IPS-NIHi7 (cell line): ENCODE measurements around the gene RHBDL1.
"Not testable (repeated sequence)": the region's sequence is repeated elsewhere in the genome, so short reads cannot be mapped to it uniquely, and the experiment has no call there.

Experiments
- DNase-seq: peaks from one replicate; pipeline ENCODE4 v3.0.0; 2012; ENCODE audit warnings: mixed read lengths; ENCODE audit errors: extremely low spot score

RHBDL1 gene

DNA sequence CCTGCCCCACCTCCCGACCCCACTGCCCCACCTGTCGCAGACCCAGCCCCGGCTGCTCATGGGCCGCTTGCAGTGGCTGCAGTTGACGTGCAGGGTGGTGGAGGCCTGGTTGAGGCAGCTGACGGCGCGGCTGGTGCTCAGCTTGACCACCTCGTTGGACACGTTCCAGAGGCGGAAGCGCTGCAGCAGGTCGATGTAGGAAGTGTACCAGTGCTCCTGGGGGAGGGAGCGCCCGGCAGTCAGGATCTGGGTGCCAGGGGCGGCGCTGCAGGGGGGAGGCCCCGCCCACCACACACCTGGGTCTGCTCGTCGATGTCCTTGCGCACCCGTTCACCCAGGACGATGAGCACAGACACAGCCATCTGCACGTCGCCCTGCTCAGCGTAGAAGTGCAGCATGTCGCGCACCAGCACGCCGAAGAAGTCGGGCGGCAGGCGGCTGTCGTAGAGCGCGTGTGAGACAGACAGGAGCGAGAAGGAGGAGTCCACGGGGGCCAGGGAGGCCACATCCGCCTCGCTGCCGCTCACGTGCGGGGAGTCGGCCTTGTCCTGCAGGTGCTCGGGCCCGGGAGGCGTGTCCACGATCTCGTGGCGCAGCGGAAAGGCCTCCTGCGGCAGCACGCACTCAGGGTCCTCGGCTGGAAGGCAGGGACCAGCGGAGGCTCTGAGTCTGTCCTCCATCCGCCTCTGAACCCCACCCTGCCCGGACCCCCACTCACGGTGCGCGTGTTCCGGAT lies 9.7 kb downstream of the RHBDL1 start:
- DNase-seq: no peak

DNA sequence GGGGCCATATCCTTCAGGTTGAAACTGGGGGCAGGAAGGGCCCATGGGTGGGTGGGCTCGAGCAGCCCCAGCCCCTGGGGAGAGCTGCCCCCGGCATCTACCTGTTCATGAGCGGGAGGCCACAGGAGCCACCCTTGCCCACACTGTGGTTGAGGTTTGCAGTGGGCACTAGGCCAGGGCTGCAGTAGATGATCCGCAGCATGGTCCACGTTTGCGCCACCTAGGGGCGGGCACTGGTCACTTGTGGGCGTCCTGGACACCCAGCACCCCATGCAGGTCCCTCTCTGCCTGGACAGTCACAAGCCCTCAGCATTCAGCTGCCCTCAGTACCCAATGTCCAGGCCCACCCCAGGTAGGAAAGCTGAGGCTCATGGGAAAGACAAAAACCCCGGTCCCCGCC lies 10.5 kb downstream of the RHBDL1 start:
- no peak for DNase-seq

DNA sequence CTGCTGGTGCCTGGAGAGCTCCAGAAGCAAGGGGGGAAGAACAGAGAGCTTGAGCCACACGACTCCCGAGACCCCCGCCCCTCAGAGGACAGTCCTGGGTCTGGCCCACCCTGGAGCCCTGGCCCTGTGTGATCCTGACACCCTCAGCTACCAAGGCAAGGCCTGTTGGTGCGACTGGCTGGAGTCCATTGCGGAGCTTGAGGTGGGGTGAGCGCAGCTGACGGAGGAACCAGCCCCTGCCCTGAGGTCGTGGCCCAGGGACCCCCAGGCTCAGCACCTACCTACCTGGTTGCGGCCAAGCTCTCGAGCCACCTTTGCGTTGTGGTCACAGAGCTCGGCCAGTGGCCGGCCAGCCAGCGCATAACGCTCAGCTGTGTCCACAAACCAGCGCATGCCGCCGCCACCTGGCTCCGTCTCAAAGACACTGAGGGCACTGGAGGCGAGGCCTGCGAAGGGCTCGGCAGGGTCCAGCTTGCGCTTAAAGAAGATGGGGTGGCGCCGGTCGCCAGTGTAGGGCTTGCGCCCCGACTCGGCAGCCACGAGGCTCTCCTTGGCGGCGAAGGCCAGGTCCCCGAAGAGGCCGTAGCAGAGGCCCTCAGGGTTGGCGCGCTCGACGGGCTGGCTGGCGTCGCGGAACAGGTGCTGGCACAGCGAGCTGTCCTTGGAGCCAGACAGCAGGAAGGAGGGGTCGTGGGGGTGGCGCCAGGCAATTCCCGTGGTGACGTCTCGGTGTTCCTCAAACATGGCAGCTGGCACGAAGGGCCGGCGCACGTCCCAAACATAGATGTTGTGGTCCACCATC lies 11.2 kb downstream of the RHBDL1 start:
- DNase-seq: no peak

DNA sequence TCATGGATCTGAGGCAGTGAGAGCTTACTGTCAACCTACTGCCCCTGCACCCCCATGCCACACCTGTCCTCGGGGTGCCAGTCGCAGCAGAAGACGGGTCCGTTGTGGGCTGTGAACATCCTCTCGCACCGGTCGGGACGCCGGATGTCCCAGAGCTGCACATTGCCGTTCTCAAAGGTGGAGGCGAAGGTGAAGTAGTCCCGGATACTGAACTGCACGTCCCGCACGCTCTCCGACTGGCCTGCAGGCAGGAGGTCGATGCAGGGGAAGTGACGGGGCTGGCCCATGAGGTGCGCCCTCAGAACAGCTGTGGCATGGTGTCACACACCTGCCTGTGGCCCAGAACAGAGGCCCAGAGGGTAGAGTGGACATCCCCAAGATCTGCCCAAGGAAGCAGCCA lies 12.0 kb downstream of the RHBDL1 start:
- DNase-seq: no peak

DNA sequence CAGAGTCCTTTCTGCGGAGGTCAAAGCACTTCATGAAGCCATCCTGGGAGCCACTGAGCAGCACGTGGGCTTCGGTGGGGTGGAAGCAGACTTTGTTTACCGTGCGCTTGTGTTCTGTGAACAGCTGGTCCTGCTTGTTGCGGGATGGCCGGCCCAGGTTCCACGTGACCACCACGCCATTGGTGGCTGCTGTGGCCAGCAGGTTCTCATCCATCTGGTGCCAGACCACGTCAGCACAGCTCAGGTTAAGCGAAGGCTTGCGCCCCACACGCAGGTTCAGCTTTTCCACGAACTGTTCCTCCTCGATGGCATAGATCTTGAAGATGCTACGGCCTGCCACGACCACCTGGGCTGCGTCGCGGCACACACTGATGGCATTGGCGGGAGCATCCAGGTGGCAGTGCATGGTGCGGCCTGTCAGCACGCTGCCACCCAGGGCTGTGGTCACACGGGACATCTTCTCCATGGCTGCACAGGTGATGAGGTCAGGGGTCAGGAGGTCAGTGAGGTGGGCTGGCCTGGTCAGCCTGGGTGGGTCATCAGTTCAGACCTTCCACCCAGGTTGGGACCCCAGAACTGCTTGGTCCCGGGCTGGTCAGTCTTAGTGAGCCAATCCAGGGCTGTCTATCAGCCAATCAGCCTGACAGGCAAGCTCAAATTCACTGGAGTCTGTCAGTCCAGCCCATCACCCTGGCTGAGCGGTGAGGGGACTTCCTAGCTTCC lies 13.9 kb downstream of the RHBDL1 start:
- DNase-seq: no peak

DNA sequence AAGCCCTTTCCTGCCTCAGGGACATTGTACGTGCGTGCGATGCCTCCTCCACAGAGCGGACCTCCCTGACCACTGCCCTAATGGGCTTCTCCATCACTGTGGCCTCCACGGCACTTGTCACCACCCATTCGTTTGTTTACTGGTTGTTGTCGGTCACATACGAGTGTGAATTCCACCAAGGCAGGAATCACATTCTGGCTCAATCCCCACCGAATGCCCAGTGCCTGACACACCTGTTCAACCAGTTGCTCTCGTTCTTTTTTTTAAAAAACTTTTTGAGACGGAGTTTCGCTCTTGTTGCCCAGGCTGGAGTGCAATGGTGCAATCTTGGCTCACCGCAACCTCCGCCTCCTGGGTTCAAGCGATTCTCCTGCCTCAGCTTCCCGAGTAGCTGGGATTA lies 15.8 kb downstream of the RHBDL1 start:
- DNase-seq: not testable (repeated sequence)

DNA sequence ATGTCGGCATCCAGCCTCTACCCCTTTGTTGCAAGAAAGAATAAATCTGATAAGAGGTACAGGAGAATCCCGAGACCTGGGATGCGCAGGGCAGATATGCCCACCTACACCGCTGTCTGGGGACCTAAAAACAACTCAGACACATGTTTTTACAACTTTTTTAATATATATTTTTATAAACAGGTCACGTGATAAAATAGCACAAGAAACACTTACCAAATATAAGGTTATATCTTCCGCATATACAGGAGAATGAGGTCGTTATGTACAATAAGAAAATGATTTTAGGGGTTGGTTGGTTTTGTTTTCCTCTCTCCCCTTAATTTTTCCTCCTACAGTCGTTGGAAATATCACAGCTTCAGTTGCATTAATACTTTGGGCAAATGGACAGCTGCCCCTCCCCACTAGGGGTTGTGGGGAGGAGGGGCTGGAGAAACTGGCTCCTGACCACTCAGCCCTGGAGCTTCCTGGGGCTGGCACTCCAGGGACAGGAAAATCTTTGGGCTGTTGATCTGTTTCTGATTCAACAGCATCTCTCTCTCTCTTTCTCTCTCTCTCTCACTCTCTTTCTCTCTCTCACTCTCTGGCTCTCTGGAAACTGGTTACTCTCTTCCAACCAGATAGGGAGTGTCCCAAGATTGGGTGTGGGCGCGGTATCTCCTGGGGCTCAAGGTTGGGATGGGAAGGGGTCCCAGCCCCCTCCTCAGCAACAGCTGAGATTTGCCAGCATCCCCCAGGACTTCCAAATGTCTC lies 17.1 kb downstream of the RHBDL1 start:
- DNase-seq: no peak

DNA sequence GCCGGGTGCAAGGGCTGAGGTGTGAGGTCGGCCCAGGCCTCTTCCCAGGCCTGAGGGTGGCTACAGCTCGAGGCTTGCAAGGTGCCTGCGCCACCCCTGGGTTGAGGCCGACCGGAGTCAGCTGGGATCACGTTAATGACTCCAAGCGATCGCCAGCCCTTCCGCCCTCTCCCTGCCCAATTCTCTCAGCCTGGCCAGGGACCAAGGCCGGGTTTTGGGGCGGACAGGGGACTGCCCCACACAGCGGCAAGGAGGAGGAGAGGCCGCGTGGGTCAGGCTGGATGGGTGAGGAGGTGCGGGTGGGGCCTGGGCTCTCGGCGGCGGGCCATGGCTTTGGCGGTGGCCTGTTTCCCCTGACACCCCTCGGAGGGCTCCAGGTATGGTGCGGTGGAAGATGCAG lies 17.9 kb downstream of the RHBDL1 start:
- no peak for DNase-seq

DNA sequence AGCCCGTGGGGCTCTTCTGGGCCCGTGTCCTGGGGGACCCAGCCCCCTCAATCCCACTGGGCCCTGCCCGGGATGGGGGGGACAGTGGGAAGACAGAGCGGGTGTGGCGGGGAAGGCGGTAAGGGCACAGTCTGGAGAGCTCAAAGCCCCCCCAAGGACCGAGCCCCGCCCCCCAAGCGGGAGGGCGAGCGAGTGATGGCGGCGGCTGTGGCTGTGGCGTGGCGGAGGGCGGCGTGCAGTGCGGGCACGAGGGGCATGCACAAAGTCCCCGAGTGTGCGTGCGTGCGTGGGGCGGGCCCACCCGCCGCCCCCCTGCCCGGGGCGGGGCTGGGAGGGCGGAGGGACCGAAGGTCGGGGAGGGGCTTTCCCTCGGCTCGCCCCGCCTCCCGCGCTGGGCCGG lies 18.3 kb downstream of the RHBDL1 start:
- no peak for DNase-seq

DNA sequence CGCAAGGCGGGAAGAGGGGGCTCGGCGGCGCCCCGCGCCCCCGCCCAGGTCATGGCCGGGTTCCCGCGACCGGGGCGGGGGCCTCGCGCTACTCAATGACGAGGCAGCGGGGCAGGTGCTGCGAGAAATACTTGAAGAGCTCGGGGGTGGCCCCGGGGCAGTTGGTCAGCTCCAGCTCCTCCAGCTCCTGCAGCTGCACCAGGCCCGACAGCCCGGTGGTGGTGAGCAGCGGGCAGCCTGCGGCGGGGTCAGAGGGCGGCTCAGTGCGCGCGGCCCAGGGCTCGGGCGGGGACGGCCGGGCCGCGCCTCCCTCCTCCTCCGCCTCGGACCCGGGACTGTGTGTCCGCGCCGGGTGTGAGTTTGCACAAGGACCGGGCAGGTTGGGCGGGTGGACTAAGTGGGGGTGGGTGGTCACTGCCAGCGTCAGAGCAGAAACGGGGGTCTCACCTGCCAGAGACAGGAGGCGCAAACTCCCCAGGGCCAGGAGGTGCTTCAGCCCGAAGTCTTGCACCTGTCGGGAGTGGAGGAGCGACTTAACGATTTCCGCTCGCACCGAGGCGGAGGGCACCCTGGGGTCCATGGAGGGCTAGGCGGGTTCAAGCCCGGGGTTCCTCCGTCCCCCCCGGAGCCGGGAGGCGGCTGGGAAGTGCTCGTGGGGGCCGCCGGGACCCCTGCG lies 18.9 kb downstream of the RHBDL1 start:
- no peak for DNase-seq

DNA sequence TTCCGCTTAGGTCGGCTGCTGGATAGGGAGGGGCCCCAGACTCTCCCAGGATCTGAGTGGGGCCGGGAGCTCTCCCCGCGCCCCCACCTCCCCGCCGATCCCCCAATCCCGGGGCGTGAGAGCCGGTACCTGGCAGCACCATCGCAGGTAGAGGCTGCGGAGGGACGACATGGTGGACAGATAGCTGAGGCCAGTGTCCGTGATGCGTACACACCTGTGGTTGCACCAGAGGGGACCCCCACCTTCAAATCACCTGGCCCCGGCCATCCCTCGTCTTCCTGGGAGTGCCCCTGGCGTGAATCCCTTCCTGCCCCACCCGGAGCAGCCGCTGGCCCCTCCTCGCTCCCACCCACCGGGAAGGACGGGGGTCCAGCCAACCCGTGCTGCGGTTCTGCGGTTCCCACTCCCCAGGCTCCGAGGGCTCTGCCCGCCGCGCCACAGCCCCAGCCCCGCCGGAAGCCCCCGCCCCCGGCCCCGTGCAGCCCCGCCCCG lies 19.4 kb downstream of the RHBDL1 start:
- DNase-seq: peak; percentile 77

DNA sequence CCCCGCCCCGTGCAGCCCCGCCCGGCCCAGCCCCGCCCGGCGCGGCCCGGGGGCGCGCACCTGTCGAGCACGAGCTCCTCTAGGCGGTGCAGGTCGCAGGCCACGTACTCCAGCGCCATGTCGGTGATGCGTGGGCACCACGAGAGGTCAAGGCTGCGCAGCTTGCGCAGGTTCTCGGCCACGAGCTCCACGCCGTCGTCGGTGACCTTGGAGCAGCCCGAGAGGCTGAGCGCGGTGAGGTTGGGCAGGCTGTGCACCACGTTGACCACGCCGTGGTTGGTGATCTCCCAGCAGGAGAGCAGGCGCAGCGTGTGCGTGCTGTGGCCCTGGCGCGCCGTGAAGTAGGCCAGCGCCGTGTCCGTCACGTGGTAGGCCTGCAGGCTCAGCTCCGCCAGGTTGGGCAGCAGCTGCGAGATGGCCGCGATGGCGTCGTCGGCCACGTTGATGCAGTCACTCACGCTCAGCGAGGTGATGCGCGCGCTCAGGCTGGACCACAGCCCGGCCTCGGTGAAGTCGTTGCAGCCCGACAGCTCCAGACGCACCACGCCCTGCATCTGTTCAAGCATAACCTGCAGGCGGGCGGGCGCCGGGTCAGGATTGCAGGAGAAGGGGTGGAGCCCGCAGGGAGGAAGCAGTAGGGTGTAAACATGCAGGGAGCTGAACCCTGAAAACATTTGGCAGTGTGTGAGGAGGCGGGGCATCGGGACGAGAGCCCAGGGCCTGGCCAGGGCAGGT lies 20.1 kb downstream of the RHBDL1 start:
- no peak for DNase-seq

DNA sequence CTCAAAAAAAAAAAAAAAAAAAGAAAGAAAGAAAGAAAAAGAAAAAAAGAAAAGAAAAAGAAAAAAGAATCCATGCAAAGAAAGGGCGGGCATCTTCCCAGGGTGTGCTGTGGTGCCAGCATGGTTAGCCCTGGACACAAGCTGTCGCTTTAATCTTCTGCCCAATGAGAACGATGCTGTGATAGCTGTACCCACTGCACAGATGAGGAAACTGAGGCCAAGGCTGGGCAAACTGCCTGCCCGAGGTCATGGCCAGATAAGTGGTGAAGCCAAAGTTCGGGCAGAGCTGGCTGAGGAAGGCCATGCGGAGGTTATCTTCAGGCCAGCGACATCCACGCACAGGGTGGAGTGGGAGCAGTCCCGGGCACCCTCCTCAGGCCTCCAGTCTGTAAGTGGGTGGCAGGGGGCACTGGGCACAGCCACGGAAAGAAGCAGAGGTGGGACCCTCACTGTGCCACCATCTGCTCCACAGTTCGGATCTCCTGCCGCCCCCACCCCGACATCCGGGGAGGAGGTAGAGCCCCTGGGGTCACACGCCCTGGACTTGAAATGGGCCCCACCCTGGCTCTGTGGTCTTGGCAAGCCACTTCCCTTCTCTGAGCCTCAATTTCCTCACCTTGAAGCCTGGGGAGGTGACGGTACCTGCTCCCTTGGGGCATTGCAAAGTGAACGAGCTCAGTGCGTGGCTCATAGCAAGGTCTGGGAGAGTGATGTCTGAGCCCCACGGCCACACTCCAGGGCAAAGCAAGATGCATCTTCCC lies 23.6 kb downstream of the RHBDL1 start:
- DNase-seq: no peak

DNA sequence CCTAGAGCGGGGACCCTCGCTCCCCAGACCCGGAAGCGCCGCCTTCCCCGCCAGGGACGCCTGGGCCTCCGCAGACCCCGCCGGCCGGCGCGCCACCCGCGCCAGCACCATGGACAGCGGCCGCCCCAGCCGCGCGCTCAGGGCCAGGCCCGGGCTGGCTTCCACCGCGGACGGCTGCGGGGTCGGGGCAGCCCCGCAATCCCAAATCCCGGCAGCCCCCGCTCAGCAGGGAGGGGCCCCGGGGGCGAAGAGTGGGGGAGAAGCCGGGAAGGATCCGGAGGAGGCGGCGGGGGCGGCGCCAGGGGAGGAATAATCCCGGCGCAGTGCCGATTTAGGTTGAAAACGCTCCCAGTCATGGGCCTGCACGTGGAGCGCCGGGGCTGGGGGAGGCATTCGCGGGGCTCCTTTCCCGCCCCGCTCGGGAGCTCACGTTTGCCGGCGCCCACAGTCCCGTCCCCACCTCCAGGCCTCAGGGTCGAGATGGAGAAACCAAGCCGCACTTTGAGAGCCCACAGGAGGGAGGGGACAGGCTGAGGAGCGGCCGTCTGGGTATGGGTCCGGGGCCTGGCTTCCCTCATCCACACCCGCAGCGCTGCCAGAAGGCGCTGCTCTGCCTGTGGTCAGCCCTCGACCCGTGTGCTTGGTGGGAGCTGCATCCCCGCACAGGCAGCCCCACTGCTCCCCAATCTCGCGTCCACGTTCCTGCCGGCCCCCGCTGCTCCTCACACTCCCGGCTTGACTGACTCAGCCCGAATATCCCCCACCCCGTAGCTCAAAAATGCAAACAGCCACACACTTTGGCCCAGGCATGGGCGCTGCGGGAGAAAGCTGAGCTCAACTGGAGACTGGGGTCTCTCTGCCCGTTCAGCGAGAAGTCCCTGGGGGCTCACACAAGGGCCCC lies 25.5 kb downstream of the RHBDL1 start:
- peak; percentile 78 for DNase-seq

DNA sequence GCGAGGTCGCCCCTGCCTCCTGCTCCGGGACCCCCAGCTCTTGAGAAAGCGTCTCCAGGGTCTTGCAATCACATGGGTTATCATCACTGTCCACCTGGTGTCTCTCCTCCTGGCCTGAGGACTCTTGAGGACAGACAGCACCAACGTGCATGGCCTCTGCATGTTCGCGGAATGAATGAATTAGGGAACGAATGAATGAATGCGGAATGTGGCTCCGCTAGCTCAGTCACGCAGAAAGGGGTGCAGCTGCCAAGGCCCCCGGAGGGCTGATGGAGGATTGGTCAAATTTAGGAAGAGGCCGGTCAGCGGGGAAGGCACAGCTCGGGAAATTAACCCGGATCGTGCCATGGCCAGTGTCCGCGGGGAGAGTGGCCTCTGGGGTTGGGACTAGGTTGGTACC lies 26.9 kb downstream of the RHBDL1 start:
- DNase-seq: no peak

DNA sequence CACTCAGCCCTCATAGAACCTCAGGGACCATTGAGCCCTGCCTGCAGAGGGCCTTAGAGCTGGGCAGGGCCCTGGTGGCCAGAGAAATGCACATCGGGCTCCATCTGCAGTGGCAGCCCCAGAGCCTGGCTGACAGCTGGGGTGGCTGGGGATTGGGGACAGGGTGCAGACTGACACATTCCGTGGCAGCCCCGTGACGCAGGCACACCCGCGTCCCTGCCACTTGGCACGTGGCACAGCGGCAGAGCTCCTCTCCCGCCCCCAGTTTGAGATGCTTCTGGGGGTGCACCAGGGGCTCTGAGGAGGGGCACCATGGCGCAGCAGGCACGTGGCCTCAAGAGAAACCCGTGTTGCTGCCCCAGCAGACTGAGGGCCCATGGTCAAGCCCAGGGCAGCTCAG lies 27.9 kb downstream of the RHBDL1 start:
- DNase-seq: no peak

DNA sequence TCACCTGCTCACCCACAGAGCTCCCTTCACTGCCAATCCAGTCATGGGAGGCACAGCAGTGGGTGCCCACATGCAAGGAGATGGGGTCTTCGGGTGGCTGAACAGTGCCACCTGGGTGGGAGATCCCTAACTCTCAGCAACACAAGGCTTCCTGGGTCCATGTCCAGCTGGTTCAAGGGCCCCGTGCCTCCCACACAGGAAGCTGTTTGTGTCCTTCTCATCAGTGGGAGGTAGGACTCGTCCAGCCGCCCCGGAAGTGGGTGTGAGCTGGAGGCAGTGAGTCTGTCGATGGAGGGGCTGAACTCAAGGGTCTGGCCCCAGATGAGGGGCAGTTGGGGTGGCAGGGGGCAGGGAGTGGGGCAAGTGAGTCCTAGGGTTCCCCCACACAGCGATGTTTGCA lies 28.6 kb downstream of the RHBDL1 start:
- DNase-seq: no peak

DNA sequence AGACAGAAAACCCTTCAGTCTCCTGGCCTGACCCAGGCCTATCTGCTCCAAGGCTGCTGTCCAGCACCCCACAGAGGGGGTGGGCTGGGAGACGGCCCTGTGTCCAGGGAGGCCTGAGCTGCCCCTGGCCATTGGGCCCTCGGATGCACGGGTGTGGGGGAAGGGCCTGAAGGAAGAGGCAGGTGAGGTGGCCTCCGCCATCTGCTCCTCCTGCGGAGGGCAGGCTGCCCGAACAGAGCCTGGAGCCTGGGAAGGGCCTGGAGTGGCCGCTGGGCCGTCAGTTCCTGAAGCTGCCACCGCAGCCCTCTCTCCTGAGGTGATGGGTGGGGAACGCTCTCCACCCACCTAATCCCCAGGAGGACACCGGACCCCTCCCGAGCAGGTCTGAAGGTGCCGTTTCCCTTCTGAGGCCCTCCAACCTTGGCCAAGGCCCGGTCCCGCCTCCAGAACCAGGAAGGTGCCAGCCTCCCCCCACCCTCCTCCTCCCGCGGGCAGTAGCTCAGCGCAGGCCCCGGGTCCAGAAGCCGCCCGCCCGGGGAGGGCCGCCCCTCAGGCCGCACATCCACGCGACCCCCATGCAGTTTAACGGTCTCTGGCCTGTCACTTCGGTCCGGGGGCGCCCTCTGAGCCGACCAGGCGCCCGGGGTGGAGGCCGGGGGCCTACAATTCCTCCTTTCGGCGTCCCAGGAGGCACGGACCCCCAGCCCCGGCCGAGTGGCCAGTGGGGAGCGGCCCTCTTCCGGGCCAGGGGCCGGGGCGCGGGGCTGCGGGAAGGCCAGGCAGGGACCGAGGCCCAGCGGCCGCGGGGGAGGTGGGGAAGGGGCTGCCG lies 29.3 kb downstream of the RHBDL1 start:
- no peak for DNase-seq
